Thymus (tissue), 14 donors: ENCODE results near the gene LRRC14B. TPM values are rescaled to one million over a fixed set of nuclear protein-coding genes. Genes with fewer than 3 reads are reported as not detected.

Experiments
- DNase-seq, 9 donors: peaks; one replicate each; pipeline ENCODE4 v3.0.0-alpha.2; 2013; ENCODE audit warnings: low spot score in 9 of 9, low read depth in 6 of 9, missing footprints in 1 of 9
- H3K27ac ChIP-seq, 2 donors: one replicate each; pipeline ENCODE4 v1.5.1; 2013; ENCODE audit warnings: control low read depth in 1 of 2, low read depth in 1 of 2, low read length in 1 of 2, mild to moderate bottlenecking in 1 of 2, moderate library complexity in 1 of 2
- H3K27me3 ChIP-seq, 2 donors: one replicate each; pipeline ENCODE4 v1.5.1; 2013; ENCODE audit warnings: low read length in 1 of 2; ENCODE audit not compliant: control insufficient read depth in 2 of 2, insufficient read depth in 1 of 2
- H3K36me3 ChIP-seq, 2 donors: one replicate each; pipeline ENCODE4 v1.5.1; 2013; ENCODE audit warnings: low read length in 1 of 2, mild to moderate bottlenecking in 1 of 2, moderate library complexity in 1 of 2; ENCODE audit not compliant: control insufficient read depth in 2 of 2, insufficient read depth in 2 of 2
- H3K4me1 ChIP-seq, 2 donors: one replicate each; pipeline ENCODE4 v1.5.1; 2013; ENCODE audit warnings: low read length in 2 of 2; ENCODE audit not compliant: control insufficient read depth in 2 of 2, insufficient read depth in 2 of 2
- H3K4me3 ChIP-seq, 2 donors: one replicate each; pipeline ENCODE4 v1.5.1; 2013; ENCODE audit warnings: low read length in 2 of 2, control low read depth in 1 of 2, mild to moderate bottlenecking in 1 of 2
- H3K9me3 ChIP-seq, 2 donors: one replicate each; pipeline ENCODE4 v1.5.1; 2013; ENCODE audit warnings: low read length in 1 of 2, mild to moderate bottlenecking in 1 of 2; ENCODE audit not compliant: control insufficient read depth in 2 of 2, insufficient read depth in 1 of 2
- WGBS: extraction: QIAGEN DNeasy Blood & Tissue Kit; methylation state at CpG from one replicate; pipeline ENCODE4 v1.1.7; 2013; 5-methylcytosine and 5-hydroxymethylcytosine counted together
- long read RNA-seq, 10 donors: transcript quantifications; one replicate each; lab custom pipeline, GENCODE V29; 2026
- polyA plus RNA-seq: library from polyadenylated mRNA; stranded (reverse); fragments of 200-250 nt; gene quantifications from one replicate; pipeline ENCODE4 v1.2.3, GENCODE V29; 2013
- total RNA-seq: library from RNA; stranded (reverse); fragments of 120-200 nt; gene quantifications from one replicate; pipeline ENCODE4 v1.2.4, GENCODE V29; 2013
- donor health status: healthy.

Gene LRRC14B
- total RNA-seq (0.90 TPM), polyA plus RNA-seq (0.02 TPM)
- long read RNA-seq, donor 1: 0 reads
- long read RNA-seq, donor 2: 0 reads
- long read RNA-seq, donor 3, partial matches to known transcripts: 0 of 1 reads
- long read RNA-seq, donor 3, other reads (novel, unspliced or antisense): 0 of 1 reads
- long read RNA-seq, donor 4: 0 reads
- long read RNA-seq, donor 5: 0 reads
- long read RNA-seq, donor 6, partial matches to known transcripts: 0 of 1 reads
- long read RNA-seq, donor 6, other reads (novel, unspliced or antisense): 0 of 1 reads
- long read RNA-seq, donor 7, partial matches to known transcripts: 0 of 1 reads
- long read RNA-seq, donor 7, other reads (novel, unspliced or antisense): 0 of 1 reads
- long read RNA-seq, donor 8, partial matches to known transcripts: 0 of 1 reads
- long read RNA-seq, donor 8, other reads (novel, unspliced or antisense): 0 of 1 reads
- long read RNA-seq, donor 9, partial matches to known transcripts: 0 of 1 reads
- long read RNA-seq, donor 9, other reads (novel, unspliced or antisense): 0 of 1 reads
- long read RNA-seq, donor 10, partial matches to known transcripts: 0 of 1 reads
- long read RNA-seq, donor 10, other reads (novel, unspliced or antisense): 0 of 1 reads

DNA sequence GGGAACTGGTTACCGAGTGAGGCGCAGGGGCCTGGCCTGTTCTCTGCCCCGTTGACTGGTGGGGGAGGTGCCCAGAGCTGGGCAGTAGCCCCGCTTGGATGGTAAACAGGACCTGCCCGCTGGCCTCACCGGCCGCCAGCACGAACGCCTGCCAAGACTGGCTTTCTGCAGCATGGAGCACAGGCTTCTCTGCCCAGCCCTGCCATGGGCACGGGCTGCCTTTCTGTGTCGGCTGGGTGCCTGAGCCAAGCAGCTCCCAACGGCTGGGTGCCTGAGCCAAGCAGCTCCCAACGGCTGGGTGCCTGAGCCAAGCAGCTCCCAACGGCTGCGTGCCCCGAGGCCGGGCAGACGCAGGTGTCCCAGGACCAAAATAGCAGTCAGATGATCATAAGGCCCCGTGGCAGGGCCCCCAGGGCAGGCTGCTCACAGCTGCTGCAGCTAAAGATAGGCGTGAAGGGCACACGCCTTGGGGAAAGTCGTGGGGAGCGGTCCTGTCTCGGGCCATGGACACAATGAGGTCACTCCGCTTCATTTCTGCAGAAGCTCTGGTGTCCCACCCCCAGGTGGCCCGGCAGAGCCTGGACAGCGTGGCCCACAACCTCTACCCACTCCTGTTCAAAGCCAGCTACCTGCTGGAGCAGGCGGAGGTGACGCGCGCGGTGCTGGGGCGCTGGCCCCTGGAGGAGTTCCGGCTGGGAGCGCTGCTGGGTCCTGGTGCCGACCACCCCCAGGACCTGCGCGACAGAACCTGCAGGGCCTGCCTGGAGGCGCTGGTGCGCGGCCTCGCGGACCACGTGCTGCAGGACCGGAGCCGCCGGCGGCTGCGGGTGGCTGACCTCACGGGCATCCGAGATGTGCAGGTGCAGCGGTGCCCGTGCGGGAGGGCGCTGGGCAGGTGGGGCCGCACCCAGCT is at the start of gene LRRC14B:
TSS of gene LRRC14B (plus strand) at position 460 of the 913 bp plus-strand sequence. CDS start at position 504, 44 bp downstream.
- peak within 1 kb of the TSS; percentile 47 to 50 for H3K4me3 ChIP-seq
- H3K9me3 ChIP-seq: no peaks in the 10 kb centered on the region
- H3K4me1 ChIP-seq: peaks cover 13 to 57% of the 10 kb centered on the region in 2 donors
- WGBS: 25% methylated on average over 56 of the region's 56 CpGs
- H3K27me3 ChIP-seq: peaks cover 0 to 4% of the 10 kb centered on the region in 2 donors
- H3K36me3 ChIP-seq: peaks cover 0 to 3% of the 10 kb centered on the region in 2 donors
- peak within 1 kb of the TSS; percentile 66 to 86 for H3K27ac ChIP-seq
- DNase-seq: peak; percentile 32 to 83 (median 58)

DNA sequence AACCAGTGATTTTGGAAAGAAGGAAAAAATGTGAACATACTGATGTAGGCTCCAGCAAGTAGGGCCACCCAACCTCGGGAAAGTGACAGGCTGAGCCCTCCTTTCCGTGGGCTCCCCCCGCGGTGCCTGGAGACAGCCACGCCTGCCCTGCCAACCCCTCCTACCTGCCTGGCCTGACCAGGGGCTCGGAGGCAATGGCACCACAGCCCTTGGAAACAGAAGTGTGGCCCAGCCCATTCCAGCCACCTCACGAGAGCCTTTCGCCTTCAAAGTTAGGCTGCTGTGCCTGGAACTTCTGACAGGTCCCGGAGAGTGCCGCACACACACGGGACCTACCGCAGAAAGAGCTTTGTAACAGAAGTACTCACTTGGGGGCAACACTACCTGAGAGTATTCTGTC is 49.5 kb upstream of the LRRC14B start:
- no peak for DNase-seq
- 95% methylated on average over 12 of the region's 12 CpGs for WGBS
- H3K4me3 ChIP-seq: no peak overlapping the region

DNA sequence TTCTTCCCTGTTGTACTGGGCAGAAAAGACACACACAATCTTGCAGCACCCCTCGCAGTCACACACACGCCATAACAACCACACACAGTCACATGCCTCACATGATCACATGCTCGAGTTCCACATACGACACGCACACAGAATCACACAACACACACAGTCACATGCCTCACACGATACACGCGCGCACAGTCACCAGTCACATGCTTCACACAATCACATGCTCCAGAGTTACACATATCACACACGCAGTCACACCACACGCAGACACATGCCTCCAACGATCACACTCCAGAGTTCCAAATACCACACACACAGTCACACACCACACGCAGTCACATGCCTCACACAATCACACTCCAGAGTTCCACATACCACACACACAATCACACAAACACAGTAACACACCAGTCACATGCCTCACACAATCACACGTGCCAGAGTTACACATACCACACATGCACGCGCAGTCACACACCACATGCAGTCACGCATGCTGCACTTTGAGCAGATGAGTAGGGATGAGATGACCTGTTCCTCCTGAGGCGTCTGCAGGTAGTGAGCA is 49.0 kb upstream of the LRRC14B start:
- no peaks in the 10 kb centered on the region for H3K4me1 ChIP-seq
- no peak overlapping the region for H3K4me3 ChIP-seq
- DNase-seq: no peak
- no peaks in the 10 kb centered on the region for H3K36me3 ChIP-seq
- H3K9me3 ChIP-seq: peaks cover 0 to 15% of the 10 kb centered on the region in 2 donors
- H3K27me3 ChIP-seq: no peaks in the 10 kb centered on the region
- H3K27ac ChIP-seq: no peak overlapping the region
- 97% methylated on average over 18 of the region's 18 CpGs for WGBS

More for the DNA sequence above, 49.5 kb upstream of the LRRC14B start:
- H3K27me3 ChIP-seq: no peaks in the 10 kb centered on the region
- H3K27ac ChIP-seq: no peak overlapping the region
- H3K36me3 ChIP-seq: no peaks in the 10 kb centered on the region
- H3K9me3 ChIP-seq: peaks cover 0 to 9% of the 10 kb centered on the region in 2 donors
- H3K4me1 ChIP-seq: no peaks in the 10 kb centered on the region

DNA sequence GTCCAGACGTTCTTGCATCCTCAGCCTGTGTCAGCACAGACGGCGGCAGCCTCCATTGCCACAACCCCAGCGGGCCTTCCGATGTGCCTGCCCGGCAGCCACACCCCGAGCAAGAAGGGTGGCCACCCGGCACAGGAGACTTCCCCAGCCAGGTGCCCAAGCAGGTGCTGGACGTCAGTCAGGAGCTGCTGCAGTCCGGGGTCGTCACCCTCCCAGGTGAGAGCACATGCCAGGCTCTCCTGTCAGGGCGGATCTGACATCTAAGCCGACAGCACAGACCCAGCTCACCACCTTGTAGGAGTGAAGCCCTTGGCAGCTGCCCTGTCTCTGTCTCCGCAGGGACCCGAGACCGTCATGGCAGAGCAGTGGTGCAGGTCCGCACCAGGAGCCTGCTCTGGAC is 48.3 kb upstream of the LRRC14B start:
- H3K36me3 ChIP-seq: no peaks in the 10 kb centered on the region
- no peaks in the 10 kb centered on the region for H3K4me1 ChIP-seq
- WGBS: 84% methylated on average over 17 of the region's 17 CpGs
- no peak overlapping the region for H3K27ac ChIP-seq
- H3K9me3 ChIP-seq: peaks cover 0 to 16% of the 10 kb centered on the region in 2 donors
- no peaks in the 10 kb centered on the region for H3K27me3 ChIP-seq
- no peak for DNase-seq
- H3K4me3 ChIP-seq: no peak overlapping the region

DNA sequence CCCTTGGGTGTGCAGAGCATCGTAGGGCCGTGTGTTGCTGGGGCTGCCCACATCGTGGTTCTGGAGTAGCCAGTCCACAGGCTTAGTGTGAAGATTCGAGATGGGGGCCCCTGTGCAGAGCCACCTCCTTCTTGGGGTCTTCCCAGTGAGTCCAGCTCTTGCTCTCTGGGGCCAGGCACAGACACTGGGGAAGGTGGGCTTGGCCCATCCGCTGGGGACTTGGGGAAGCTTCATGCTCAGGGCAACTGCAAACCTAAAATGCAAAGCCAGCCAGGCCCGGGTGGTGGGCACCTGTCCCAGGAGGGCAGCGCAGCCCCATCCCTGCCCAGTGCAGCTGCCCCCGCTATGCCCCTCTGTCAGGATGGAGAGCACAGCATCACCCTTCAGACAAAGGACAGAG is 46.4 kb upstream of the LRRC14B start:
- H3K9me3 ChIP-seq: peaks cover 0 to 16% of the 10 kb centered on the region in 2 donors
- WGBS: 95% methylated on average over 8 of the region's 8 CpGs
- no peak overlapping the region for H3K4me3 ChIP-seq
- DNase-seq: no peak
- H3K4me1 ChIP-seq: no peaks in the 10 kb centered on the region
- no peak overlapping the region for H3K27ac ChIP-seq
- no peaks in the 10 kb centered on the region for H3K27me3 ChIP-seq
- no peaks in the 10 kb centered on the region for H3K36me3 ChIP-seq

DNA sequence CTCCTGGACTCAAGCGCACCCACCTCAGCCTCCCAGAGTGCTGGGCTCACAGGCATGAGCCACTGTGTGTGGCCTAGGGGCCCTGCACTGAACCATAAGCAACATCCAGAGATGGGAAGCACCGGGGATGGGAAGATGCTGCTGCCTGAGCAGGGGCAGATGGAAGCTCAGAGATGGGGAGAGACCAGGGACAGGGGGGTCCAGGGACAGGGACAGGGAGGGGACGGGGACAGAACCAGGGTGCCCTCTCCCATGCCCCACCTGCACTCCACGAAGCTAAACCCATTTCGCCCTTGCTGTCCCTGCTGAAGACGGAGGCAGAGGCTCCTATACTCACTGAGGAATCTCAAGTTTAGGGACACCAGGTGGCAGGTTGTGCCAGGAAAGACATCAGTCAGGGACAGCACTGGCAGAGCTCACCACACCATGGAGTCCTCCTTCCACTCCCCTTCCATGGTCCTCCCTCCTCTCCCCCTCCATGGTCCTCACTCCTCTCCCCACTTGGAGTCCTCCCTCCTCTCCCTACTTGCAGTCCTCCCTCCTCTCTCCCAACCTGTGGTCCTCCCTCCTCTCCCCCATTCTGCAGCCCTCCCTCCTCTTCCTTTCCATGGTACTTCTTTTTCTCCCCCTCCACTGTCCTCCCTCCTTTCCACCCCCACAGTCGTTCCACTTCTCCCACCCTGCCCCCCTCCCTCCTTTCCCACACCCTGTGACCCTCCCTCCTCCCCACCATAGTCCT is 45.5 kb upstream of the LRRC14B start:
- H3K4me1 ChIP-seq: no peaks in the 10 kb centered on the region
- H3K27me3 ChIP-seq: no peaks in the 10 kb centered on the region
- 66% methylated on average over 7 of the region's 7 CpGs for WGBS
- DNase-seq: no peak
- H3K27ac ChIP-seq: no peak overlapping the region
- H3K36me3 ChIP-seq: no peaks in the 10 kb centered on the region
- H3K4me3 ChIP-seq: no peak overlapping the region
- peaks cover 0 to 16% of the 10 kb centered on the region in 2 donors for H3K9me3 ChIP-seq

DNA sequence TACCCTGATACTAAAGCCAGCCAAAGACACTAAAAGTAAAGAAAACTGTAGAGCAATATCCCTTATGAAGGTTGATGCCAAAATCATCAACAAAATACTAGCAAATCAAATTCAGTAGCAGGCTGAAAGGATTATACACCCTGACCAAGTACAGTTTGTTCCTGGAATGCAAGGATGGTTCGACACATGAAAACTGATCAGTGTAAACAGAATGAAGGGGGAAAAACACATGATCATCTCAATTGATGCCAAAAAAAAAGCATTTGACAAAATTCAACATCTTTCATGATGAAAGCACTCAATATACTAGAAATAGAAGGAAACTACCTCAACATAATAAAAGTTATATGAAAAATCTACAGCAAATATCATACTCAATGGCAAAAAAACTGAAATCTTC is 43.5 kb upstream of the LRRC14B start:
- WGBS: 98% methylated on average over 1 of the region's 1 CpG
- DNase-seq: peak in 1 of 9 donors; percentile 1
- Histone ChIP-seq H3K27ac (no peak overlapping the region), H3K4me3 (no peak overlapping the region), H3K27me3 (no peaks in the 10 kb centered on the region), H3K4me1 (no peaks in the 10 kb centered on the region), H3K9me3 (peaks cover 0 to 16% of the 10 kb centered on the region in 2 donors), H3K36me3 (no peaks in the 10 kb centered on the region)

DNA sequence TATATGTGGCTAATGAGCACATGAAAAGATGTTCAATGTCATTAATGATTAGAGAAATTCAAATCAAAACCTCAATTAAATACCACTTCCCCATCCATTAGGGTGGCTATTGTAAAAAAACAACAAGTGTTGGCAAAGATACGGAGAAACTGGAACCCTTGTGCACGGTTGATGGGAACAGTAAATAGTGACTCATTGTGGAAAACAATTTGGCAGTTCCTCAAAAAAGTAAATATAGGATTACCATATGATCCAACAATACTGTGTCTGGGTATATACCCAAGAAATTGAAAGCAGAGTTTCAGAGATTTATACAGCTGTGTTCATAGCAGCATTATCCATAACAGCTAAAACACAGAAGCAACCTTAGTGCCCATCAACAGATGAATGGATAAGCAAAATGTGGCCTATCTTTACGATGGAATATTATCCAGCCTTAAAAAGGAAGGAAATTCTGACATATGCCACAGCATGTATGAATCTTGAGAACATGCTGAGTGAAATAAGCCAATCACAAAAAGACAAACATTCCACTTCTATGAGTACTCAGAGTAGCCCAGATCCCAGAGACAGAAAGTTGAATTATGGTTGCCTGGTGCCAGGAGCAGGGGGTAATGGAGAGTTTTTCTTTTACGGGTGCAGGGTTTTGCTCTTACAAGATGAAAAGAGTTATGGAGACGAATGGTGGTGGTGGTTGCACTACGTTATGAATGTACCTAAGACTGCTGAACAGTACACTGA is 41.4 kb upstream of the LRRC14B start:
- 97% methylated on average over 6 of the region's 6 CpGs for WGBS
- H3K27me3 ChIP-seq: no peaks in the 10 kb centered on the region

More for the DNA sequence above, 41.4 kb upstream of the LRRC14B start:
- Histone ChIP-seq H3K4me3 (no peak overlapping the region), H3K36me3 (no peaks in the 10 kb centered on the region), H3K27ac (no peak overlapping the region), H3K4me1 (no peaks in the 10 kb centered on the region), H3K9me3 (peaks cover 0 to 16% of the 10 kb centered on the region in 2 donors)
- DNase-seq: no peak
